Body of pancreas (tissue), 4 donors: ENCODE measurements around the gene KLHL15. TPM values are rescaled to one million over a fixed set of nuclear protein-coding genes. Genes with fewer than 3 reads are reported as not detected.
A peak's percentile ranks its signal among the peaks of the same experiment; 100 is the strongest.

Experiments used
- ATAC-seq: fragments of 150-250 bp; one replicate; pipeline ENCODE4 v1.9.1; 2016
- DNase-seq, 4 donors: peaks; one replicate each; pipeline ENCODE4 v3.0.0-alpha.2; 2019
- H3K27ac ChIP-seq, 4 donors: fragments of 200-600 bp; sonication (generic); 1 replicate in 3 of 4; 2 replicates in 1 of 4; pipeline versions ENCODE4 v1.5.1 to v1.6.1; 2016 to 2019; ENCODE audit warnings: mild to moderate bottlenecking in 1 of 4, mixed read lengths in 1 of 4, moderate library complexity in 1 of 4
- H3K27me3 ChIP-seq, 2 donors: fragments of 200-600 bp; sonication (generic); one replicate each; pipeline ENCODE4 v1.6.0; 2016; ENCODE audit warnings: mild to moderate bottlenecking in 1 of 2
- H3K36me3 ChIP-seq, 2 donors: fragments of 200-600 bp; sonication (generic); replicated peaks in 1 of 2; 2 replicates each; pipeline ENCODE4 v1.5.1; 2016; ENCODE audit warnings: low read depth in 2 of 2; ENCODE audit not compliant: insufficient read depth in 1 of 2
- H3K4me1 ChIP-seq: fragments of 200-600 bp; sonication (generic); one replicate; pipeline ENCODE4 v1.6.0; 2016
- H3K4me3 ChIP-seq, 2 donors: fragments of 200-600 bp; sonication (generic); 1 replicate in 1 of 2; 2 replicates in 1 of 2; pipeline ENCODE4 v1.5.1; 2016 to 2019
- H3K9me3 ChIP-seq, 3 donors: fragments of 200-600 bp; sonication (generic); 1 replicate in 2 of 3; 2 replicates in 1 of 3; pipeline ENCODE4 v1.5.1; 2016
- CTCF ChIP-seq, 7 experiments: fragments of 450-650 bp in 4 of 7; fragments of 200-600 bp in 3 of 7; sonication (generic) in 3 of 7; IDR thresholded peaks; one replicate each; pipeline ENCODE4 v1.5.1; 2016 to 2019; ENCODE audit warnings: antibody characterized with exemption in 7 of 7
- POLR2A ChIP-seq, 3 donors: fragments of 450-650 bp; IDR thresholded peaks; one replicate each; pipeline ENCODE4 v1.6.1; 2016; ENCODE audit warnings: antibody characterized with exemption in 3 of 3, mild to moderate bottlenecking in 2 of 3
- WGBS, 2 donors: methylation state at CpG; one replicate each; pipeline ENCODE4 v1.1.5; 2017; 5-methylcytosine and 5-hydroxymethylcytosine counted together
- intact Hi-C: fragments of 100-400 bp; cut with DNase I; formaldehyde crosslinking; loops from one replicate; pipeline ENCODE4 v1.15.1; 2023
- total RNA-seq, 2 donors: library from RNA; depleted of rRNA; stranded (reverse); fragments of >200 nt; gene quantifications; one replicate each; pipeline ENCODE4 v1.1.0, GENCODE V29; 2016

KLHL15 gene
- total RNA-seq, 2 donors from 2014 or later: 4.7 to 7.6 TPM

- no peak overlapping the region for H3K4me3 ChIP-seq
- no peaks in the 10 kb centered on the region for H3K36me3 ChIP-seq
- 55 to 68% methylated on average over 3 to 4 of the region's 5 CpGs for WGBS, 2 donors
- no peak for TF ChIP-seq CTCF (IDR thresholded peaks at IDR 0.05)
- no peak for TF ChIP-seq POLR2A (IDR thresholded peaks at IDR 0.05)
- H3K9me3 ChIP-seq: no peaks in the 10 kb centered on the region
- H3K4me1 ChIP-seq: no peaks in the 10 kb centered on the region
- ATAC-seq (no peak), DNase-seq (no peak)
- H3K27ac ChIP-seq: no peak overlapping the region
- H3K27me3 ChIP-seq: no peaks in the 10 kb centered on the region
- intact Hi-C loops: no loop called here
These were observed 62.8 kb downstream of the KLHL15 start for GRCh38 chrX:23964191-23964590.

- ATAC-seq (no peak), DNase-seq (no peak)
- Histone ChIP-seq H3K36me3 (no peaks in the 10 kb centered on the region), H3K4me3 (no peak overlapping the region), H3K27me3 (no peaks in the 10 kb centered on the region), H3K4me1 (no peaks in the 10 kb centered on the region), H3K27ac (no peak overlapping the region), H3K9me3 (no peaks in the 10 kb centered on the region)
- 63 to 90% methylated on average over 3 of the region's 3 CpGs for WGBS, 2 donors
- TF ChIP-seq POLR2A (IDR thresholded peaks at IDR 0.05) (no peak), CTCF (IDR thresholded peaks at IDR 0.05) (no peak)
- intact Hi-C loops: no loop called here
These were observed 67.2 kb downstream of the KLHL15 start for GRCh38 chrX:23959781-23960180.

GRCh38 chrX:23954396-23954795 is 72.6 kb downstream of the KLHL15 start:
- DNase-seq (no peak), ATAC-seq (no peak)
- no peaks in the 10 kb centered on the region for H3K4me1 ChIP-seq
- TF ChIP-seq CTCF (IDR thresholded peaks at IDR 0.05) (no peak), POLR2A (IDR thresholded peaks at IDR 0.05) (no peak)
- H3K36me3 ChIP-seq: no peaks in the 10 kb centered on the region
- H3K27me3 ChIP-seq: no peaks in the 10 kb centered on the region
- intact Hi-C loops: no loop called here
- no peak overlapping the region for H3K4me3 ChIP-seq
- H3K27ac ChIP-seq: no peak overlapping the region
- WGBS, 2 donors: 45 to 60% methylated on average over 4 of the region's 4 CpGs
- H3K9me3 ChIP-seq: no peaks in the 10 kb centered on the region

GRCh38 chrX:23953908-23954269 is 73.1 kb downstream of the KLHL15 start:
- no peak for DNase-seq
- TF ChIP-seq POLR2A (IDR thresholded peaks at IDR 0.05) (no peak), CTCF (IDR thresholded peaks at IDR 0.05) (no peak)
- Histone ChIP-seq H3K9me3 (no peaks in the 10 kb centered on the region), H3K36me3 (no peaks in the 10 kb centered on the region), H3K27ac (no peak overlapping the region), H3K4me1 (no peaks in the 10 kb centered on the region), H3K4me3 (no peak overlapping the region), H3K27me3 (no peaks in the 10 kb centered on the region)
- 85 to 87% methylated on average over 8 to 11 of the region's 11 CpGs for WGBS, 2 donors
- ATAC-seq: no peak
- intact Hi-C loops: no loop called here

GRCh38 chrX:23952984-23953907 is 73.7 kb downstream of the KLHL15 start:
- Histone ChIP-seq H3K27me3 (no peaks in the 10 kb centered on the region), H3K36me3 (no peaks in the 10 kb centered on the region), H3K9me3 (no peaks in the 10 kb centered on the region), H3K27ac (peak overlapping the region in 1 of 4 donors; percentile 7), H3K4me3 (no peak overlapping the region), H3K4me1 (no peaks in the 10 kb centered on the region)
- WGBS, 2 donors: 44 to 60% methylated on average over 9 of the region's 9 CpGs
- ATAC-seq (no peak), DNase-seq (peak in 1 of 4 donors; percentile 6)
- intact Hi-C loops: no loop called here
- TF ChIP-seq CTCF (IDR thresholded peaks at IDR 0.05) (no peak), POLR2A (IDR thresholded peaks at IDR 0.05) (no peak)
